ENCODE results near the gene COMP.

The COMP gene

GRCh38 chr19:18768997-18769891, 21.9 kb downstream of the COMP start:
- DNase-seq (ENCODE audit: low read depth) = no peak

DNA sequence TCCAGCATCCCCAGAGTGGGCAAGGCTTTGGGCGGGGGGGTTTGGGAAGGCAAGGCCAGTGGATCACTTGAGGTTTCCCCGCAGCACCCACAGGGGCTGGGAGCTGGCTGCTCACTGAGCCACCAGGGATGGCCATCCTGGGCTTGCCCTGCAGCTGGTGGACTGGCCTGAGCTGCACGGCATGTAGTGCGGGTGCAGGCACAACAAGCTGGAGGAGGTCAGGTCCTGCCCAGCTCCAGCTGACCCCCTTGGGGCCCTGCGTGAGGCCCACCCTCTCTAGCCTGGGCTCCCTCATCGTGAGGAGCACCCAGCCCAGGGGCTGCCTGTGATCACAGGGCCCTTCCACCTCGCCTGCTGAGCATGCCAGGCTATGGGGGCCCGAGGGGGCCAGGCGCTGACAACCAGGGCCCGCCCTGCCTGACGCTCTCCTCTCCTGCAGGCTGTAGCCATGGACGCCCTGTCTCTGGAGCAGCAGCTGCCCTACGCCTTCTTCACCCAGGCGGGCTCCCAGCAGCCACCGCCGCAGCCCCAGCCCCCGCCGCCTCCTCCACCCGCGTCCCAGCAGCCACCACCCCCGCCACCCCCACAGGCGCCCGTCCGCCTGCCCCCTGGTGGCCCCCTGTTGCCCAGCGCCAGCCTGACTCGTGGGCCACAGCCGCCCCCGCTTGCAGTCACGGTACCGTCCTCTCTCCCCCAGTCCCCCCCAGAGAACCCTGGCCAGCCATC, 22.9 kb downstream of the COMP start:
- DNase-seq (ENCODE audit: low read depth) = no peak

GRCh38 chr19:18765224-18765623, 25.9 kb downstream of the COMP start:
- no peak for DNase-seq (ENCODE audit: low read depth)

GRCh38 chr19:18764591-18765051, 26.5 kb downstream of the COMP start:
- no peak for DNase-seq (ENCODE audit: low read depth)

- DNase-seq (ENCODE audit: low read depth) = no peak
Observed at GRCh38 chr19:18763674-18764590, 27.2 kb downstream of the COMP start.

GRCh38 chr19:18762125-18763023, 28.7 kb downstream of the COMP start:
- no peak for DNase-seq (ENCODE audit: low read depth)

- no peak for DNase-seq (ENCODE audit: low read depth)
Observed at GRCh38 chr19:18761531-18762110, 29.5 kb downstream of the COMP start.

DNA sequence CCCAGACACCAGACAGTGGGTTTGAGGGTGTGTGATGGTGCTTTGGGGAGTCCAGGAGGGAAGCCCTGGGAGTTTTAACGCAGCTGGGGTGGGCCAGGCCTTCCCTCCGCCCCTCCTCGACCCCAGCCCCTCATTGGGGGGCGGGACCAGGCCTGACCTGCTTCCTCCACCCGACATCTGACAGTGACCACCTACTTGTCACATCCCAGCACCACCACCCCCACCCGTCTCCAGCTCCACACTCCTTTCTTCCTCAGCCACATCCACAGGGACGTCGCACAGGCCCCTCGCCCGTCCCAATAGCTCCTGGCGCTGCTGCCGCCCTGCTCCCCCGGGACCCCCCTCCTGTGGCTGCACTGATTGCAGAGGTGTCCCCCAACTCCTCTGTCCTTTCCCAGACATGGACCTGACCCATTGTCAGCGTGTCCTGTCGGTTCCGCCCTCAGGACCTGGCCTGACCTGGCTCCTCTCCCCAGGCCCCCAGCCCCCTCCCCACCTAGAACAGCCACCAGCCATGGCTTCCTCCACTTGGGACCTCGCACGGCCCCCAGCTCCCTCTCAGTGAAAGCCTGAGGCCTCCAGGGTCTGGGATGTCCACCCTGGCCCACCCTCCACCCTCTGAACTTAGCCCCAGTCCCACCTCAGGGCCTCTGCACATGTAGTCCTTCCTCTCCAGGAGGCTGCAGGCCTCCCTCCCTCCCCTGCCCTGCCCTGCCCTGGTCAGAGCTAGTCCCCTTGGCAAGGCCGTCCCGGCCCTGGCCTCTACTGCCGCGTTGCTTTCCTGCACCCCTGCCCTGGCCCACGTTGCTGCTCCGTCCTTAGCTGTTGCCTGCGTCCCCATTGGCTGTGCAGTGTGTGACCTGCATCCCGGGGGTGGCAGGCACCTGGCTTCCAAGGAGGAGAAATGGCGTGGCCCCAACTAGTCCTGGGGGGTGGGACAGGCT, 30.4 kb downstream of the COMP start:
- DNase-seq (ENCODE audit: low read depth) = no peak

DNA sequence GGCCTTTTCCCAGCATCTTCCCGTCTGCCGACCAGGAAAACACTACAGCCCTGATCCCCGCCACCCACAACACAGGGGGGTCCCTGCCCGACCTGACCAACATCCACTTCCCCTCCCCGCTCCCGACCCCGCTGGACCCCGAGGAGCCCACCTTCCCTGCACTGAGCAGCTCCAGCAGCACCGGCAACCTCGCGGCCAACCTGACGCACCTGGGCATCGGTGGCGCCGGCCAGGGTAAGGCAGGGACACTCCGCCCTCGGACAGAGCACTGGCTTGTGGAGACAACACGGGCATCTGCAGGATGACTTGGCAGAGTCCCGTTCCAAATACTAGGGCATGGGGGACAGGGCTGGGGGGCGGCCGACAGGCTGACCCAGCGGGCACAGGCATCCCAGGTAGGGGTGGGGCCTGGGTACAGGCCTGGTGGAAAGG, 31.1 kb downstream of the COMP start:
- DNase-seq (ENCODE audit: low read depth) = no peak

DNA sequence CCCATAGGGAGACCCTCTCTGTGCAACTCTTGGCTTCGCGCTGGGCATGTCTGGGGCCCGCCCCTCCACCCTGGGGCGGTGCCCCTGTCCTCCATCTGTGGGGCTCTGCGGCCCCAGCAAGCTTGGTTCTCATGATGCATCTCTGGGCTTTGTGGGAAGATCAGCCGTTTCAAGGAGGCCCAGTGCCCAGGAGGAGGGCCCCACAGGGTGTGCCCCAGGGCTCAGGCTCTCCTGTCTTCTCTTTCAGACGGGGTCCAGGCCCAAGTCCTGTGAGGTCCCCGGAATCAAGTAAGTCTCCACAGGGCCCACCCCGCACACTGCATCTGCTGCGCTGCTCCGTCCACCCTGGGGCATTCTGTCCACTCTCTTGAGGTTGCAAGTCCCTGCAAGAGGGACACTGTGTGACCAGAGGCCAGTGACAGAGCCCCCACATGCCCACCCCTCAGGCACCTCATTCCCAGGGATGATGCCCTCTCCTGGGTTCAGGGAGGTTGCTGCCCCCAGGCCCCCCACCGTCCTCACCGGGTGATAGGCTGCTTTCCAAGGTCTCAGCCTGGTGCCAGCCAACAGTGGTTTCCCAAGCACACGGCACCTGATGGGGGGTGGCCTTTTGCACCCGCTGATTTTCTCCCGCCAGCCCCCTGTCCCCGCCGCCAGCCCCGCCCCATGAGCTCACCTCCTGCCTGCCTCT, 31.7 kb downstream of the COMP start:
- DNase-seq (ENCODE audit: low read depth) = no peak

GRCh38 chr19:18756896-18757295, 34.2 kb downstream of the COMP start:
- no peak for DNase-seq (ENCODE audit: low read depth)

DNA sequence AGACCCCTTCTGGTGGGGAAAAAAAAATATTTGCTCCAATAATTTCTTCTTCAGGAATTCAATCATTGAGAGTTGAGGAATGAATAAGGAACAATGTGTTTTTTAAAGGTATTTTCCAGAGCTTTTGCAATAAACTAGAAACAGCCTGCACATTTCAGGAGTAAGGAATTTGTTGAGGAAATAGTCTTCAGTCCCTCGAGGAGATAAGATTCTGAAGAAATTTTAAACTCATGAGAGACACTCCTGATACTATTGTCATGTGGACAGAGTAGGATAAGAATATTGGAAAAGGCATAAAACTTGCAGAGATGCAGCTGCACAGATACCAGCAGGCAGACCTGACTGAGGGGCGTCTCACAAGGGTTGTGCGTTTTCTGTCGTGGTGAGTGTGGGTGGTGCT, 36.6 kb downstream of the COMP start:
- no peak for DNase-seq (ENCODE audit: low read depth)

DNA sequence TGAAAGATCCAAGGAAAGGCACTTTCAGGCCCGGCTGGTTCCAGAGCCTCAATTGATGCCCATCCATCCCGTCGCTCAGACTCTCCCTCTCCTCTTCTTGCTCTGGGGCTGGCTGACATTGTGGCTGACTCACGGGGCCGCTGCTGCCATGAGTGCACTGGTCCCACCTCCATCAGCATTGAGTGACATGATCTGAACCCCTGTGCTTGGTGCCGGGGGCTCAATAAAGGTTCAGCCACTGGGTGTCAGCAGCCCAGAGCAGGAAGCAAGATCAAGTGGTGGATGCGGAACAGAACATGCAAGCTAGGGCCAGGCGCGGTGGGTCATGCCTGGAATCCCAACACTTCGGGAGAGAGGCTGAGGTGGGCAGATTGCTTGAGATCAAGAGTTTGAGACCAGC, 39.5 kb downstream of the COMP start:
- no peak for DNase-seq (ENCODE audit: low read depth)

- no peak for DNase-seq (ENCODE audit: low read depth)
Observed at GRCh38 chr19:18750295-18750970, 40.7 kb downstream of the COMP start.

GRCh38 chr19:18749362-18750231, 41.5 kb downstream of the COMP start:
- DNase-seq (ENCODE audit: low read depth) = no peak

DNA sequence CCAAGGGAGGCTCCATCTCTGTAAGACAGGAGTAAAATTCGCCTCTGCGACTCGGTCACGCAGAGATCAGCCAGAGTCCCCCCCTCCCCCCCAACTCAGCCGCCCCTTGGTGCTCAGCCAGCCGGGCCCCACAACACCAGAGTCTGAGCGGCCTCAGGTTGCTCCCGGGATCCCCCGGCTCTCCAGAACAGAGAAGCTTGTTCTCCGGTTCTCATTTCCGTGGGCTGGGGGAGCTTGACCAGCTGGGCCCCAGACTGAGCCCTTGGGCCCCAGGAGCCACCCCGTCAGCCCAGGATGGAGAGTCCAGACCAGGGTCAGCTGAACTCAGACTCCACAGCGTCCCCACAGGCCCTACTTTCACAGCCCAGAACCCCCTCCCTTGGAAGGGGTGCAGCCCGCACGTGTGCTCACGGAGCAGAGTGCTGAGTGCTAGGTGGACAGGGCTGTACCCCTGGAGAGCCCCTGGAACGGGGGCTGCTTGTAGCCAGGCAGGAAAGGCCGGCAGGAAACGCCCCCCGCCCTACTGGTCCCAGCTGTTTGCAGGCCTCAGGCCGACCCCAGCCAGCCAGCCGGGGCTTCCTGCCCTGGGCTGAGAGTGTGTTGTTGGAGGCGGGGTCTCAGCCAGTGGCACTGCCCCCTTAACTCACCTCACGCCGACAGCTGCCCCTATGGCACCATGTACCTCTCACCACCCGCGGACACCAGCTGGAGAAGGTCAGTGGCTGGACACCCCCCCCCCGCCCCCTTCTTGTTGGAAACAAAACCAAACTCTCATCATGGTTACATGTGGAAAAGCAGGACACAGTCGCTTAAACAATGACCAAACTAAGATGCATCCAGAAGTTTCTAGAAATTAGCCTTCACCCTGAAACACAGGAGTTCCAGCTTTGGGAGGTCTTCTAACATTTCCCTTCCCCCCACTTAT, 44.4 kb downstream of the COMP start:
- DNase-seq (ENCODE audit: low read depth) = no peak

All from activated T-cell treated with anti-CD3 and anti-CD28 coated beads for 48 hours (primary cell).